Measurements from ENCODE around the gene ERVH48-1.

DNA sequence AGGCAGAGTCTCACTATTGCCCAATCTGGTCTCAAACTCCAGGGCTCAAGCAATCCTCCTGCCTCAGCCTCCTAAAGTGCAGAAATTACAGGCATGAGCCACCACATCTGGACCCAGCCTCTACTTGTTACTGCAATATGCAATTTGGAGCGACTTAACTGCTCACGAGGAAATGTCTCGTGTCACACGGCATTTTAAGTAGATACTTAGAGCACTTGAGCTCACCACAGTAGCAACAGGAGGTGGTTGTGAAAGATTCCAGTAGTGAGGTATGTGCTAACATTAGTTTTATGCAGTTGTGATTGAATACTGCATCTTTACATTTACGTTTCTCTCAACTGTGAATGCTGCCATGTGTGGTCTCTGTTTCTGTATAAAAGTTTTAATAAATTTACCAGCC lies 38.1 kb downstream of the ERVH48-1 start:
- TF ChIP-seq EZH2 (IDR thresholded peaks at IDR 0.05; ENCODE audit: low read depth) (no peak), CTCF (conservative IDR thresholded peaks at IDR 0.05) (no peak)
